Transverse colon (tissue), 3 donors: ENCODE data around the gene GMDS.

Source experiments
- CTCF ChIP-seq, 5 experiments: fragments of 200-600 bp in 3 of 5; fragments of 450-650 bp in 2 of 5; sonication (generic) in 3 of 5; IDR thresholded peaks; 1 replicate in 2 of 5; 2 replicates in 3 of 5; pipeline ENCODE4 v1.5.1; 2016 to 2017; ENCODE audit warnings: antibody characterized with exemption in 5 of 5, inconsistent platforms in 3 of 5, mild to moderate bottlenecking in 2 of 5, moderate library complexity in 1 of 5
- POLR2A ChIP-seq: fragments of 450-650 bp; IDR thresholded peaks from one replicate; pipeline ENCODE4 v1.6.1; 2016; ENCODE audit warnings: antibody characterized with exemption, mild to moderate bottlenecking, moderate library complexity

GRCh38 chr6:2179950-2180349 is 65.5 kb downstream of the GMDS start:
- no peak for TF ChIP-seq CTCF (IDR thresholded peaks at IDR 0.05)
- no peak for TF ChIP-seq POLR2A
